ENCODE results near the gene PGLYRP2.
"Not testable (repeated sequence)": the region's sequence is repeated elsewhere in the genome, so short reads cannot be mapped to it uniquely, and the experiment has no call there.

PGLYRP2 gene

GRCh38 chr19:15479391-15480345 is at the start of gene PGLYRP2:
TSS of gene PGLYRP2 (minus strand) at chr19:15479501. CDS start at chr19:15479371, 130 bp downstream.
- no peak for DNase-seq

- DNase-seq: no peak
Measured at GRCh38 chr19:15527705-15528104, 48.4 kb upstream of the PGLYRP2 start.

GRCh38 chr19:15526408-15526807 is 47.1 kb upstream of the PGLYRP2 start:
- DNase-seq: no peak

- no peak for DNase-seq
Measured at GRCh38 chr19:15525291-15525690, 46.0 kb upstream of the PGLYRP2 start.

GRCh38 chr19:15524781-15525180 is 45.5 kb upstream of the PGLYRP2 start:
- DNase-seq: no peak

- no peak for DNase-seq
Measured at GRCh38 chr19:15519433-15519976, 40.2 kb upstream of the PGLYRP2 start.

GRCh38 chr19:15517778-15518177 is 38.5 kb upstream of the PGLYRP2 start:
- DNase-seq: no peak

- DNase-seq: no peak
Measured at GRCh38 chr19:15516363-15516762, 37.1 kb upstream of the PGLYRP2 start.

GRCh38 chr19:15515227-15515625 is 35.9 kb upstream of the PGLYRP2 start:
- not testable (repeated sequence) for DNase-seq

- DNase-seq: no peak
Measured at GRCh38 chr19:15511671-15512424, 32.5 kb upstream of the PGLYRP2 start.

- no peak for DNase-seq
Measured at GRCh38 chr19:15508035-15508710, 28.9 kb upstream of the PGLYRP2 start, which contains the start of gene CYP4F22. TSS of gene CYP4F22 (plus strand) at chr19:15508525. CDS start at chr19:15525337, 16,812 bp downstream.

- no peak for DNase-seq
Measured at GRCh38 chr19:15507068-15508034, 28.1 kb upstream of the PGLYRP2 start.

GRCh38 chr19:15506074-15506571 is 26.8 kb upstream of the PGLYRP2 start:
- DNase-seq: no peak

GRCh38 chr19:15502264-15502663 is 23.0 kb upstream of the PGLYRP2 start:
- no peak for DNase-seq

GRCh38 chr19:15501596-15501995 is 22.3 kb upstream of the PGLYRP2 start:
- no peak for DNase-seq

- DNase-seq: no peak
Measured at GRCh38 chr19:15498910-15499309, 19.6 kb upstream of the PGLYRP2 start.

GRCh38 chr19:15498156-15498858 is 19.0 kb upstream of the PGLYRP2 start:
- no peak for DNase-seq

- no peak for DNase-seq
Measured at GRCh38 chr19:15495151-15495550, 15.8 kb upstream of the PGLYRP2 start.

GRCh38 chr19:15488489-15489226 is 9.4 kb upstream of the PGLYRP2 start:
- no peak for DNase-seq

- DNase-seq: no peak
Measured at GRCh38 chr19:15487038-15487437, 7.7 kb upstream of the PGLYRP2 start.

Data from NCI-H1092 (cell line).